Suprapubic skin (tissue), 3 donors: ENCODE data around the gene AFAP1L2.

Source experiments
- EP300 ChIP-seq: sonication (generic); formaldehyde crosslinking; IDR thresholded peaks from one replicate; pipeline ENCODE4 v1.6.1; 2017; ENCODE audit warnings: antibody characterized with exemption
- POLR2A ChIP-seq, 2 donors: fragments of 450-650 bp; IDR thresholded peaks; one replicate each; pipeline ENCODE4 v1.6.1; 2017; ENCODE audit warnings: antibody characterized with exemption in 2 of 2, mild to moderate bottlenecking in 2 of 2, moderate library complexity in 2 of 2
- TF ChIP-seq, protein P1 (sequence below), 2 donors: fragments of 200-600 bp in 1 of 2; fragments of 450-650 bp in 1 of 2; sonication (generic) in 1 of 2; IDR thresholded peaks; one replicate each; pipeline ENCODE4 v1.5.1; 2016 to 2019; ENCODE audit warnings: antibody characterized with exemption in 2 of 2, mild to moderate bottlenecking in 1 of 2, moderate library complexity in 1 of 2

DNA sequence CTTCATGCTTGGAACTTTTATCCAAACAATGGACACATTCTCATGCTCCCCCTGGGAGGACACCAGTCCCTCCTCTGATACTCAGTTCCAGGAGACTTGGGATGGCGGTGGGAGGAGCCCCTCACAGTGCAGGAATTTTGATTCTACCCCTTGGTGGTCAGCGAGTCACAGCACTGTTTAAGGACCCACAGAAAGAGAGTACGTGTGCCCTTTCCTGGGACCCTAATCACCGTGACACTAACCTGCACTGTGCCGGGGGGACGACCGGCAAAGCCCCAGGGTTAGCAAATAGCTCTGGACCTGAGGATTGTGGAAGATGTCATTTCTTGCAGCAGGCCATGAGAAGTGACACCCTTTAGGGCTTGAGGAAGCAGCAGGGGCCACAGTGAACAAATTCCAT is 10.4 kb downstream of the AFAP1L2 start:
- TF ChIP-seq, protein P1, sequence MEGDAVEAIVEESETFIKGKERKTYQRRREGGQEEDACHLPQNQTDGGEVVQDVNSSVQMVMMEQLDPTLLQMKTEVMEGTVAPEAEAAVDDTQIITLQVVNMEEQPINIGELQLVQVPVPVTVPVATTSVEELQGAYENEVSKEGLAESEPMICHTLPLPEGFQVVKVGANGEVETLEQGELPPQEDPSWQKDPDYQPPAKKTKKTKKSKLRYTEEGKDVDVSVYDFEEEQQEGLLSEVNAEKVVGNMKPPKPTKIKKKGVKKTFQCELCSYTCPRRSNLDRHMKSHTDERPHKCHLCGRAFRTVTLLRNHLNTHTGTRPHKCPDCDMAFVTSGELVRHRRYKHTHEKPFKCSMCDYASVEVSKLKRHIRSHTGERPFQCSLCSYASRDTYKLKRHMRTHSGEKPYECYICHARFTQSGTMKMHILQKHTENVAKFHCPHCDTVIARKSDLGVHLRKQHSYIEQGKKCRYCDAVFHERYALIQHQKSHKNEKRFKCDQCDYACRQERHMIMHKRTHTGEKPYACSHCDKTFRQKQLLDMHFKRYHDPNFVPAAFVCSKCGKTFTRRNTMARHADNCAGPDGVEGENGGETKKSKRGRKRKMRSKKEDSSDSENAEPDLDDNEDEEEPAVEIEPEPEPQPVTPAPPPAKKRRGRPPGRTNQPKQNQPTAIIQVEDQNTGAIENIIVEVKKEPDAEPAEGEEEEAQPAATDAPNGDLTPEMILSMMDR (IDR thresholded peaks at IDR 0.05): no peak
- TF ChIP-seq POLR2A (IDR thresholded peaks at IDR 0.05) (no peak), EP300 (no peak)
